Urinary bladder (tissue), 4 donors: ENCODE measurements around the gene APEH. TPM values are rescaled to one million over a fixed set of nuclear protein-coding genes. Genes with fewer than 3 reads are reported as not detected.

ENCODE experiments used
- DNase-seq: peaks from one replicate; pipeline ENCODE4 v3.0.0-alpha.2; 2015; ENCODE audit errors: extremely low spot score
- H3K27ac ChIP-seq: one replicate; pipeline ENCODE4 v1.5.1; 2013; ENCODE audit warnings: low read depth, mild to moderate bottlenecking, moderate library complexity
- H3K36me3 ChIP-seq: one replicate; pipeline ENCODE4 v1.6.1; 2013; ENCODE audit warnings: mild to moderate bottlenecking, moderate library complexity; ENCODE audit not compliant: insufficient read depth
- H3K4me1 ChIP-seq: one replicate; pipeline ENCODE4 v1.6.1; 2013; ENCODE audit warnings: mild to moderate bottlenecking, moderate library complexity; ENCODE audit not compliant: insufficient read depth
- H3K4me3 ChIP-seq: one replicate; pipeline ENCODE4 v1.5.1; 2013; ENCODE audit warnings: low read depth, low read length
- WGBS: extraction: QIAGEN DNeasy Blood & Tissue Kit; methylation state at CpG from one replicate; pipeline ENCODE4 v1.1.7; 2013; 5-methylcytosine and 5-hydroxymethylcytosine counted together
- polyA plus RNA-seq: library from polyadenylated mRNA; stranded (reverse); fragments of 200-250 nt; gene quantifications from one replicate; pipeline ENCODE4 v1.2.3, GENCODE V29; 2013
- total RNA-seq: library from RNA; depleted of rRNA; stranded (reverse); fragments of >200 nt; gene quantifications from one replicate; pipeline ENCODE4 v1.2.3, GENCODE V29; 2014
- donor health status: healthy with polysubstance abuse.
- donor health status: healthy.

Gene APEH
- total and polyA plus RNA-seq, 2 donors: 51.4 to 73.4 TPM

GRCh38 chr3:49720855-49721595 lies 46.9 kb downstream of the APEH start:
- no peak overlapping the region for H3K4me3 ChIP-seq
- H3K27ac ChIP-seq: no peak overlapping the region
- no peaks in the 10 kb centered on the region for H3K4me1 ChIP-seq
- no peak for DNase-seq
- no peaks in the 10 kb centered on the region for H3K36me3 ChIP-seq
- 66% methylated on average over 4 of the region's 4 CpGs for WGBS

- Histone ChIP-seq H3K27ac (no peak overlapping the region), H3K36me3 (no peaks in the 10 kb centered on the region), H3K4me1 (no peaks in the 10 kb centered on the region), H3K4me3 (no peak overlapping the region)
- DNase-seq: no peak
- WGBS: 76% methylated on average over 9 of the region's 9 CpGs
Measured at GRCh38 chr3:49721596-49721895, 47.4 kb downstream of the APEH start.

- WGBS: 86% methylated on average over 26 of the region's 26 CpGs
- no peak overlapping the region for H3K4me3 ChIP-seq
- no peaks in the 10 kb centered on the region for H3K4me1 ChIP-seq
- H3K27ac ChIP-seq: no peak overlapping the region
- no peaks in the 10 kb centered on the region for H3K36me3 ChIP-seq
- no peak for DNase-seq
Measured at GRCh38 chr3:49721896-49722781, 48.0 kb downstream of the APEH start.

GRCh38 chr3:49722896-49723295 lies 48.7 kb downstream of the APEH start:
- 67% methylated on average over 8 of the region's 8 CpGs for WGBS
- DNase-seq: no peak
- H3K36me3 ChIP-seq: no peaks in the 10 kb centered on the region
- H3K4me3 ChIP-seq: peak overlapping the region; percentile 72
- H3K27ac ChIP-seq: peak overlapping the region; percentile 28
- no peaks in the 10 kb centered on the region for H3K4me1 ChIP-seq

- no peaks in the 10 kb centered on the region for H3K36me3 ChIP-seq
- H3K4me1 ChIP-seq: no peaks in the 10 kb centered on the region
- 0% methylated on average over 20 of the region's 20 CpGs for WGBS
Measured at GRCh38 chr3:49723296-49723627, 49.1 kb downstream of the APEH start.

GRCh38 chr3:49723628-49724551 lies 49.7 kb downstream of the APEH start, which contains the start of gene GMPPB:
Gene GMPPB, minus strand, starts transcription at chr3:49723951. Its CDS starts 225 bp downstream, at chr3:49723726.
- Histone ChIP-seq H3K4me1 (no peaks in the 10 kb centered on the region), H3K27ac (peak within 1 kb of the TSS; percentile 96), H3K4me3 (peak within 1 kb of the TSS; percentile 72), H3K36me3 (no peaks in the 10 kb centered on the region)
- DNase-seq: peak; percentile 83
- under 1% methylated on average over 102 of the region's 102 CpGs for WGBS

More at GRCh38 chr3:49723296-49723627, 49.1 kb downstream of the APEH start:
- Histone ChIP-seq H3K4me3 (peak overlapping the region; percentile 72), H3K27ac (peak overlapping the region; percentile 96)
- DNase-seq: no peak

GRCh38 chr3:49724586-49724985 lies 50.4 kb downstream of the APEH start:
- 19% methylated on average over 6 of the region's 6 CpGs for WGBS
- peak overlapping the region; percentile 48 for H3K4me3 ChIP-seq
- no peaks in the 10 kb centered on the region for H3K36me3 ChIP-seq
- no peak for DNase-seq
- peak overlapping the region; percentile 88 for H3K27ac ChIP-seq
- no peaks in the 10 kb centered on the region for H3K4me1 ChIP-seq

- 89% methylated on average over 11 of the region's 11 CpGs for WGBS
- DNase-seq: no peak
- Histone ChIP-seq H3K27ac (no peak overlapping the region), H3K4me1 (no peaks in the 10 kb centered on the region), H3K4me3 (no peak overlapping the region), H3K36me3 (no peaks in the 10 kb centered on the region)
Measured at GRCh38 chr3:49725906-49726681, 51.9 kb downstream of the APEH start.

GRCh38 chr3:49727154-49727923 lies 53.2 kb downstream of the APEH start:
- 90% methylated on average over 19 of the region's 19 CpGs for WGBS
- Histone ChIP-seq H3K4me3 (no peak overlapping the region), H3K36me3 (no peaks in the 10 kb centered on the region), H3K4me1 (no peaks in the 10 kb centered on the region), H3K27ac (no peak overlapping the region)
- no peak for DNase-seq

- WGBS: 94% methylated on average over 15 of the region's 15 CpGs
- DNase-seq: no peak
- Histone ChIP-seq H3K36me3 (no peaks in the 10 kb centered on the region), H3K4me3 (no peak overlapping the region), H3K27ac (no peak overlapping the region), H3K4me1 (no peaks in the 10 kb centered on the region)
Measured at GRCh38 chr3:49727924-49728361, 53.8 kb downstream of the APEH start.

- H3K4me1 ChIP-seq: no peaks in the 10 kb centered on the region
- H3K36me3 ChIP-seq: peaks cover 4% of the 10 kb centered on the region
- H3K27ac ChIP-seq: no peak overlapping the region
- no peak overlapping the region for H3K4me3 ChIP-seq
- no peak for DNase-seq
- 98% methylated on average over 4 of the region's 4 CpGs for WGBS
Measured at GRCh38 chr3:49729966-49730609, 55.9 kb downstream of the APEH start.

- no peaks in the 10 kb centered on the region for H3K4me1 ChIP-seq
- DNase-seq: no peak
- WGBS: 94% methylated on average over 11 of the region's 11 CpGs
- H3K4me3 ChIP-seq: no peak overlapping the region
- H3K36me3 ChIP-seq: peaks cover 4% of the 10 kb centered on the region
- no peak overlapping the region for H3K27ac ChIP-seq
Measured at GRCh38 chr3:49732597-49732996, 58.4 kb downstream of the APEH start.
